Progenitor cell of endocrine pancreas (in vitro differentiated cells): ENCODE results near the gene ATF7. TPM values are rescaled to one million over a fixed set of nuclear protein-coding genes. Genes with fewer than 3 reads are reported as not detected.

Source experiments
- DNase-seq: peaks from one replicate; pipeline ENCODE4 v3.0.0; 2021; ENCODE audit warnings: low spot score; ENCODE audit not compliant: unreplicated experiment
- H3K27ac Mint-ChIP-seq: 2 replicates; pipeline ENCODE4 v1.8.0; 2021; ENCODE audit warnings: mild to moderate bottlenecking, moderate library complexity, mixed read lengths
- H3K27me3 Mint-ChIP-seq: 2 replicates; pipeline ENCODE4 v1.8.0; 2021; ENCODE audit warnings: mixed read lengths
- H3K36me3 Mint-ChIP-seq: 2 replicates; pipeline ENCODE4 v1.8.0; 2022; ENCODE audit warnings: mixed read lengths; ENCODE audit not compliant: insufficient read depth
- H3K4me1 Mint-ChIP-seq: 2 replicates; pipeline ENCODE4 v1.8.0; 2021; ENCODE audit warnings: low read depth, mixed read lengths
- H3K4me3 Mint-ChIP-seq: 2 replicates; pipeline ENCODE4 v1.8.0; 2021; ENCODE audit warnings: low read depth, mild to moderate bottlenecking, moderate library complexity, mixed read lengths
- H3K9me3 Mint-ChIP-seq: 2 replicates; pipeline ENCODE4 v1.8.0; 2021; ENCODE audit warnings: low read depth, mixed read lengths
- CTCF ChIP-seq: fragments of 200-600 bp; sonication (generic); IDR thresholded peaks from one replicate; pipeline ENCODE4 v1.5.0; 2021; ENCODE audit warnings: antibody characterized with exemption, mild to moderate bottlenecking; ENCODE audit not compliant: unreplicated experiment
- total RNA-seq: library from RNA; stranded (reverse); gene quantifications from 2 replicates; pipeline ENCODE4 v1.2.1, GENCODE V29; 2021

ATF7 gene
- total RNA-seq, 1 donor from 2014 or later, result 51.7 TPM

DNA sequence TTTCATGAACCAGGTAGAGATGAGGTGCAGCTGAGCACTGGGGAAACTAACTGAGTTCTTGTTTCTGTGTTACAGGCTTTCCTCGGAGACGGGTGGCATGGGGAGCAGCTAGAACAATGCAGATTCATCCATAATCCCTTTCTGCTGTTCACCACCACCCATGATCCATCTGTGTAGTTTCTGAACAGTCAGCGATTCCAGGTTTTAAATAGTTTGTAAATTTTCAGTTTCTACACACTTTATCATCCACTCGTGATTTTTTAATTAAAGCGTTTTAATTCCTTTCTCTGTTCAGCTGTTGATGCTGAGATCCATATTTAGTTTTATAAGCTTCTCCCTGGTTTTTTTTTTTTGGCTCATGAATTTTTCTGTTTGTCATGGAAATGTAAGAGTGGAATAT, 146.9 kb downstream of the ATF7 start:
- Mint-ChIP-seq H3K9me3 (no peaks in the 10 kb centered on the region), H3K27me3 (no peaks in the 10 kb centered on the region), H3K4me3 (no peak overlapping the region), H3K27ac (peak overlapping the region; percentile 25), H3K4me1 (peaks cover 22% of the 10 kb centered on the region), H3K36me3 (peaks cover 33% of the 10 kb centered on the region)
- no peak for TF ChIP-seq CTCF
- DNase-seq, result no peak

- H3K9me3 Mint-ChIP-seq, result no peaks in the 10 kb centered on the region
- peak overlapping the region; percentile 59 for H3K27ac Mint-ChIP-seq
- peaks cover 25% of the 10 kb centered on the region for H3K4me1 Mint-ChIP-seq
- no peak overlapping the region for H3K4me3 Mint-ChIP-seq
- no peak for DNase-seq
- no peaks in the 10 kb centered on the region for H3K27me3 Mint-ChIP-seq
- peaks cover 37% of the 10 kb centered on the region for H3K36me3 Mint-ChIP-seq
- TF ChIP-seq CTCF, result no peak
These were observed 147.3 kb downstream of the ATF7 start for GRCh38 chr12:53478865-53479264.

DNA sequence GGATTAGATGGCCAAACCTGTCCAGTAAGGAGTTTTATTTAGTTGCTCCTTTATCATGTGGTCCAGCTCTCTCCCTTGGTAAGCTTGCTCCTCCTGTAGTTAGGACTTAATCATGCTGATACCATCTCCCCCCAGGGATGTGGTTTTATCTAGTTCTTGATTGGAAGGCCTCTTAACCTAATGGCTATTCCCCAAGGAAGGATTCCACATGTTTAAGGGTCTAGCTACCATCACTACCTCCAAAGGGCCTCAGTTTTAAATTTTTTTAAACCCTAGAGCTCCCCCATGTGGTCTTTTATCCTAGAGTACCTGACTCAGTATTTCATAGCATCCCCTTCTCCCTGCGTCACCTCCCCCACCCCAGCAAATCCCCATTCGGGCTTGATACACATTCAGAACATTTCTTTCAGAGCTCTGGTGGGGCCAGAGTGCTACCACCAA, 149.4 kb downstream of the ATF7 start:
- Mint-ChIP-seq H3K27me3 (no peaks in the 10 kb centered on the region), H3K36me3 (peaks cover 37% of the 10 kb centered on the region), H3K9me3 (no peaks in the 10 kb centered on the region), H3K27ac (peak overlapping the region; percentile 85), H3K4me3 (no peak overlapping the region), H3K4me1 (peaks cover 18% of the 10 kb centered on the region)
- peak; percentile 43 for TF ChIP-seq CTCF
- no peak for DNase-seq

GRCh38 chr12:53474819-53475218, 151.4 kb downstream of the ATF7 start:
- peak overlapping the region; percentile 91 for H3K27ac Mint-ChIP-seq
- H3K4me1 Mint-ChIP-seq, result peaks cover 16% of the 10 kb centered on the region
- no peak for DNase-seq
- H3K9me3 Mint-ChIP-seq, result no peaks in the 10 kb centered on the region
- peaks cover 46% of the 10 kb centered on the region for H3K36me3 Mint-ChIP-seq
- no peaks in the 10 kb centered on the region for H3K27me3 Mint-ChIP-seq
- no peak for TF ChIP-seq CTCF
- no peak overlapping the region for H3K4me3 Mint-ChIP-seq

DNA sequence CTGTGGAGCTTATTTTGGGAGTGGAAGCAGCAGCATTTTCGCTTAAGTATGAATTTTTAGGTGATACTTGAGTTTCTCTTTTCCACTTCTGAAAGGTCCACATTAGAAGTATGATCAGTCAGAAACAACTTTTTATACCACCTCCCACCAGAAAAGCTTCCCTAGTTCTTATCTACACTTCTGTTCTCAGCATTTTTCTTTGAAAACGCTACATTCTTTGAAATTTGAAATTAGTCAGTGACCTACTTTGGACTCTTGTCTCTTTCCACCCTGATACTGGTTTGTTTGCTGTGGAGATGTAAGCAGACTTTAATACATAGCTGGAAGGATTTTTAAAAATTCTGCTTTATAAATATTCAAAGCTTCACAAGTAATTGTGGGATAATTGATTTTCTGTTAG, 152.1 kb downstream of the ATF7 start:
- no peaks in the 10 kb centered on the region for H3K27me3 Mint-ChIP-seq
- no peak overlapping the region for H3K4me3 Mint-ChIP-seq
- no peaks in the 10 kb centered on the region for H3K9me3 Mint-ChIP-seq
- DNase-seq, result no peak
- no peak for TF ChIP-seq CTCF
- H3K4me1 Mint-ChIP-seq, result peaks cover 15% of the 10 kb centered on the region
- peak overlapping the region; percentile 15 for H3K27ac Mint-ChIP-seq
- peaks cover 42% of the 10 kb centered on the region for H3K36me3 Mint-ChIP-seq
